Stimulated activated CD4-positive, alpha-beta T cell treated with anti-CD3 and anti-CD28 coated beads, TNF-alpha, amount 100 ng/mL, for 24 hours (primary cell): ENCODE data around the gene KCNK13.

Experiments
- DNase-seq, 3 experiments: peaks; one replicate each; pipeline ENCODE4 v3.0.0-alpha.2; 2020; ENCODE audit warnings: low read depth in 3 of 3

The KCNK13 gene

GRCh38 chr14:90132821-90133570 is 71.2 kb downstream of the KCNK13 start:
- DNase-seq = no peak

- no peak for DNase-seq
Observed at GRCh38 chr14:90136904-90137303, 75.1 kb downstream of the KCNK13 start.

DNA sequence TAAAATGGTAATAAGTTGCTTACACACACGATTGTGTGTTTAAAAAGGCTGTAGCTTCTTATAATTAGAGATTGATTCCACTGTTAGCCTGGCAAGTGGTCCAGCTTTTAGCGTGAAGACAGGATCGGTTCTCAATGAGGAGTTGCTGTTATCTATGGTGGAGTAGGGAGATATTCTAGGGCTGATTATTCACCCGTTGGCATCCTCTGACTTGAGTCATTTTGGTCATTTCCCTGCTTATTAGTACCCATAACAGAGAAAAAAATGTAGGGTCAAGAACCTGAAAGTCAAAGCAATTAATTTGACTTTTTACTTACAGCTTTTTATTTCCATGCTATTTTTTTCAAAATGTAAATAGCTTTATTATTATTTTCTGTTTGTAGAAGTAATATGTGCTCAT is 76.0 kb downstream of the KCNK13 start:
- no peak for DNase-seq

DNA sequence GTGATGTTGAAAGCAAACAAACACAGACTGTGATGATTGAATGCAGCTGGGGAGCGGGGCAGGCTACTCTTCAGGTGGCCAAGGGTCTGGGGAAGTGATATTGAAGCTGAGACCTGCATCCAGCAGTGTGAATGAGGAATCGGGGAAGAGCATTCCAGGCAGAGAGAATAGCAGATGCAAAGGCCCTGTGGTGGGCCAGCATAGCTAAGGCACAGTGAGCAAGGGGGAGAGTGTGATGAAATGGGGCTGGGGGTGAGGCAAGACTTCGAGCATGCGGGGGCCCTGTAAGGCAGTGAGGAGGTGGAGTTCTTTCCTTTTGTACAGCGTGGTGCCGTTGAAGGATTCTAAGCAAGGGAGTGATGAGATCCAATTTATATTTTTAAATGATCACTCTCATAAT is 77.4 kb downstream of the KCNK13 start:
- DNase-seq = no peak

DNA sequence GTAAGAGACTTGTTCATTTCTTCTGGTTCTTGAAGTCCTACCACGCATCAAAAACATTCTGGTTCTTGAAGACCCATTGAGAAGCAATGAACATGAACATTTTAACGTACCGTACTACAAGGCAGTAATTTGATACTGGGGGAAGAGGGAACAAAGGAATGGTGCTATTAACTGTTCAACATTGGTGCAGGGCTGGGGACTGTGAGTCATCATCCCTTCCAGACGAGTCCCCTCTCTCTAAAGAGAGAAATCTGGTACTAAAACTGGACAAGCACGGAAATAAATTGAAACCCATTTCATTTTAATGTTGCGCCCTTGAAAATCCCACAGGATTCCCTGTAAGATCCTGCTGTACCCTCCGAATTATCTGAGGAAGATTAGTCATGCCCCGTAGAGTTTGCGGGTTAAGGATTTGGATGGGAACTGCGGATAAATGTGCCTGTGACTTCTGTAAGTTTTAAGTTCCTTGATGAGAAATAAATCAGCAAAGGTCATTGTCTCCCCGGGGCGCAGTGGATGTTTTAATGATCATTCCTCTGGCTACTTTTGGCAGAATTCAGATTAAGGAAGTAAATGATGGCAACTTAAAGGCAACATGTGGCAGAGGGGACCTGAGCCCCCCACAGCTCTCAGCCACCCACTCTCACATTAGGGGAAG is 78.6 kb downstream of the KCNK13 start:
- DNase-seq = no peak

DNA sequence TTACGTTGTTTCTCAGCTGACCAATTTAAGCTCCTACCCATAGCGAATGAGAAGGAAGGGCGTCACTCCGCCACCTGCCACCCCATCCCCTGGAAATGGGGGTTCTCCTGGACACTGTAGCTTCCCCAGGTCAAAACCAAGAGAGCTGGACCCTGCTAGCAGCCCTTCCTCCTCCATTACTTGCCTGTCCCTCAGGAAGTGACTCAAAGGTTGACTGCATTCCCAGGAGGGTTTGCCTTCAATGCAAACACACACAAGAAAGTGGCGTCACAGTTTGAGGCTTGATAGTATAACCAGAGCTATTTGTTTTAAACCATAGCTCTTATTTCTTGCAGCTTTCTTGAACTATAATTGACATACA is 79.1 kb downstream of the KCNK13 start:
- DNase-seq = no peak

- no peak for DNase-seq
Observed at GRCh38 chr14:90153429-90153828, 91.6 kb downstream of the KCNK13 start.

DNA sequence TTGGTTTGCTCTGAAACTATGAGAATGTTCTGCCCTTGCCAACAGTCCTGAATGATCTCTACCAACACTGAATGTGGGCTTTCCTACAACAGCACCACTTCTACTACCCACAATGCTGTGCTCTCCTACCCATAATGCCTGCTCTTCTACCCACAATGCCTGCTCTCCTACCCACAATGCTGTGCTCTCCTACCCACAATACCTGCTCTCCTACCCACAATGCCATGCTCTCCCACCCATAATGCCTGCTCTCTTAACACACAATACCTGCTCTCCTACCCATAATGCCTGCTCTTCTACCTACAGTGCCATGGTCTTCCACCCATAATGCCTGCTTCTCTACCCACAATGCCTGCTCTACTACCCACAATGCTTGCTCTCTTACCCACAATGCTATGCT is 92.3 kb downstream of the KCNK13 start:
- DNase-seq = no peak

GRCh38 chr14:90159146-90159545 is 97.4 kb downstream of the KCNK13 start:
- DNase-seq = no peak

GRCh38 chr14:90159688-90160087 is 97.9 kb downstream of the KCNK13 start:
- no peak for DNase-seq

DNA sequence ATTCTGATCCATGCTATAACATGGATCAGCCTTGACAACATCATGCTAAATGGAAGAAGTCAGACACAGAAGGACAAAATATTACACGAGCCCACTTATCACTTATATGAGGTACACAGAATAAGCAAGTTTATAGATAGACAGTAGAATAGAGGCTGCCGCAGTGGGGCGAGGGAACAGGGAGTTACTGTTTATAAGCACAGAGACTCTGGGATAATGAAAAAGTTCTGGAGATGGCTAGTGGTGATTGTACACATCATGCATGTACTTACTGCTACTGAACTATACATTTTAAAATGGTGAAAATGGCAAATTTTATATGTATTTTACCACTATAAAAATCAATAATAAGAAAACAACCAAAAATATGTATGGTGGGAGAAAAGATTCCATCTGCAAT is 99.3 kb downstream of the KCNK13 start:
- DNase-seq = no peak

- DNase-seq = no peak
Observed at GRCh38 chr14:90168425-90169105, 106.8 kb downstream of the KCNK13 start.

GRCh38 chr14:90175631-90176030 is 113.8 kb downstream of the KCNK13 start:
- no peak for DNase-seq

GRCh38 chr14:90177539-90178189 is 115.9 kb downstream of the KCNK13 start:
- no peak for DNase-seq

GRCh38 chr14:90179357-90179756 is 117.6 kb downstream of the KCNK13 start:
- DNase-seq = no peak

GRCh38 chr14:90179809-90180779 is 118.3 kb downstream of the KCNK13 start:
- no peak for DNase-seq

DNA sequence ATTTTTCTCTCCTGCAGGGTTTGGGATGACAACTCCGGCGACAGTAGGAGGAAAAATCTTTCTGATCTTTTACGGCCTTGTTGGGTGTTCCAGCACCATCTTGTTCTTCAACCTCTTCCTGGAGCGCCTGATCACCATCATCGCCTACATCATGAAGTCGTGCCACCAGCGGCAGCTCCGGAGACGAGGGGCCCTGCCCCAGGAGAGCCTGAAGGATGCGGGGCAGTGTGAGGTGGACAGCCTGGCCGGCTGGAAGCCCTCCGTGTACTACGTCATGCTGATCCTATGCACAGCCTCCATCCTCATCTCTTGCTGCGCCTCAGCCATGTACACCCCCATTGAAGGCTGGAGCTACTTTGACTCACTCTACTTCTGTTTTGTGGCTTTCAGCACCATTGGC is 122.3 kb downstream of the KCNK13 start:
- no peak for DNase-seq

- DNase-seq = no peak
Observed at GRCh38 chr14:90184571-90185266, 122.9 kb downstream of the KCNK13 start.

GRCh38 chr14:90188588-90188987 is 126.8 kb downstream of the KCNK13 start:
- no peak for DNase-seq

- DNase-seq = no peak
Observed at GRCh38 chr14:90191154-90191553, 129.4 kb downstream of the KCNK13 start.

DNA sequence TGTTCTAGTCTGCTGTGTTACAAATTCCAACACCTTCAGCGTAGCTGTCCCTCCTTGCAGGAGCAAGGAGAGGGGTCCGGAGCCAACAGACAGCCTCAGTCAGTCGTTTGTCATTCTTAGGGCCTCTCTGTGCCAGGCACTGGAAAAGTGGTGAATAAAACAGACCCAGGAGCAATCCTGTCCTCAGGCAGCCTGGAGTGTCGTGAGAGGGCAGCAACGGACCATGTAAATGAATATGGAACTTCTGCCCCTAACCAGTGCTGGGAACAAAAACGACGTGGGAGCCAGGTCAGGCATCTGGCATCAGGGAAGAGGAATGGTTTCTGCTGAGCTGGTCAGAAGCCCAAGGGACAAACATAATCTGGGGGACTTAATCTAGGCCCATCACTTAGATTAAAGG is 129.8 kb downstream of the KCNK13 start:
- DNase-seq = no peak
